ENCODE data around the gene NAV2. TPM values are rescaled to one million over a fixed set of nuclear protein-coding genes. Genes with fewer than 3 reads are reported as not detected.

NAV2 gene
- total RNA-seq, 1 experiment from 2014 or later, result 2.1 TPM

DNA sequence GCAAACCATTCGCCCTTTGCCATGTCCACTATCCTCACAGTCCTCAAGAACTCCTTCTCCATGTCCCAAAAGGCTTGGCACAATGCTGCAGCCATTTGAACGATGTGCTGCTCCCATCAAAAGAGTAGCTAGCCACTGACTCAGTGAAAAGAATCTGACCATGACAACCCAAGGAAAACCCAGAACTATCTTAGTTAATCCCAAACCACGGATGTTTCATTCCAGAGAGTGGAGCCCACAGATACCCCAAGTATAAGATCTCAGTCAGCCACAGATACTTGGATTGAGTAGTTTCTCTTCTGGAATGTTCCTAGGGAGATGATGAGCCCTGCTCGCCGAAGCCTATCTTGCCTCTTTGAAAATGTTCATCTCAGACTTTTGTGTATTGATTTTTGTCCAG, 176.9 kb downstream of the NAV2 start:
- intact Hi-C loops (cut with micrococcal nuclease), result no loop called here
- no peak overlapping the region for H3K9ac ChIP-seq (ENCODE audit: low read length)
- peaks cover 17 to 37% of the 10 kb centered on the region in 2 experiments for H3K4me1 ChIP-seq (ENCODE audit: control insufficient read depth in 1 of 2, insufficient read depth in 2 of 2, low read length in 2 of 2)
- DNase-seq (ENCODE audit: low read depth, low spot score) (no peak), ATAC-seq (no peak)
- POLR2A ChIA-PET, result no interaction called here
- H3K79me2 ChIP-seq (ENCODE audit: insufficient read depth, low read length), result no peaks in the 10 kb centered on the region
- H3K4me3 ChIP-seq (replicated peaks in 1 of 2; ENCODE audit: low read depth in 1 of 2, low read length in 2 of 2), result no peak overlapping the region
- no peak overlapping the region for H3K27ac ChIP-seq (ENCODE audit: low read depth, low read length)
- no peaks in the 10 kb centered on the region for H4K20me1 ChIP-seq (ENCODE audit: insufficient read depth)
- no peaks in the 10 kb centered on the region for H3K36me3 ChIP-seq (ENCODE audit: control insufficient read depth in 1 of 2, insufficient read depth in 2 of 2, low read length in 2 of 2)
- H3K4me2 ChIP-seq (ENCODE audit: low read length), result peak overlapping the region; percentile 53; the same call in 1 of the 2 replicates
- CTCF ChIA-PET, result no interaction called here
- no peaks in the 10 kb centered on the region for H3K9me3 ChIP-seq (ENCODE audit: control insufficient read depth in 1 of 2, insufficient read depth in 1 of 2, low read depth in 1 of 2, low read length in 2 of 2)
- no peaks in the 10 kb centered on the region; the same call in 1 of the 2 replicates for H3K9me2 ChIP-seq (ENCODE audit: insufficient read depth)
- no TSS peak for BruUV-seq (replicated peaks)
- TF ChIP-seq CEBPB (IDR thresholded peaks at IDR 0.05; ENCODE audit: low read depth) (no peak), POLR2AphosphoS5 (IDR thresholded peaks at IDR 0.05; ENCODE audit: low read depth, low read length) (no peak), SIN3A (IDR thresholded peaks at IDR 0.05; ENCODE audit: low read depth) (no peak), SP1 (IDR thresholded peaks at IDR 0.05; ENCODE audit: low read depth) (no peak), FOSL1 (IDR thresholded peaks at IDR 0.05; ENCODE audit: low read depth) (no peak), SRF (IDR thresholded peaks at IDR 0.05; ENCODE audit: low read depth) (no peak), POLR2A (IDR thresholded peaks at IDR 0.05; ENCODE audit: borderline replicate concordance, extremely low read depth, insufficient read depth, insufficient read length) (no peak)
- TF ChIP-seq, protein P1, sequence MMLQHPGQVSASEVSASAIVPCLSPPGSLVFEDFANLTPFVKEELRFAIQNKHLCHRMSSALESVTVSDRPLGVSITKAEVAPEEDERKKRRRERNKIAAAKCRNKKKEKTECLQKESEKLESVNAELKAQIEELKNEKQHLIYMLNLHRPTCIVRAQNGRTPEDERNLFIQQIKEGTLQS (IDR thresholded peaks at IDR 0.05), result no peak
- TF ChIP-seq, protein P2, sequence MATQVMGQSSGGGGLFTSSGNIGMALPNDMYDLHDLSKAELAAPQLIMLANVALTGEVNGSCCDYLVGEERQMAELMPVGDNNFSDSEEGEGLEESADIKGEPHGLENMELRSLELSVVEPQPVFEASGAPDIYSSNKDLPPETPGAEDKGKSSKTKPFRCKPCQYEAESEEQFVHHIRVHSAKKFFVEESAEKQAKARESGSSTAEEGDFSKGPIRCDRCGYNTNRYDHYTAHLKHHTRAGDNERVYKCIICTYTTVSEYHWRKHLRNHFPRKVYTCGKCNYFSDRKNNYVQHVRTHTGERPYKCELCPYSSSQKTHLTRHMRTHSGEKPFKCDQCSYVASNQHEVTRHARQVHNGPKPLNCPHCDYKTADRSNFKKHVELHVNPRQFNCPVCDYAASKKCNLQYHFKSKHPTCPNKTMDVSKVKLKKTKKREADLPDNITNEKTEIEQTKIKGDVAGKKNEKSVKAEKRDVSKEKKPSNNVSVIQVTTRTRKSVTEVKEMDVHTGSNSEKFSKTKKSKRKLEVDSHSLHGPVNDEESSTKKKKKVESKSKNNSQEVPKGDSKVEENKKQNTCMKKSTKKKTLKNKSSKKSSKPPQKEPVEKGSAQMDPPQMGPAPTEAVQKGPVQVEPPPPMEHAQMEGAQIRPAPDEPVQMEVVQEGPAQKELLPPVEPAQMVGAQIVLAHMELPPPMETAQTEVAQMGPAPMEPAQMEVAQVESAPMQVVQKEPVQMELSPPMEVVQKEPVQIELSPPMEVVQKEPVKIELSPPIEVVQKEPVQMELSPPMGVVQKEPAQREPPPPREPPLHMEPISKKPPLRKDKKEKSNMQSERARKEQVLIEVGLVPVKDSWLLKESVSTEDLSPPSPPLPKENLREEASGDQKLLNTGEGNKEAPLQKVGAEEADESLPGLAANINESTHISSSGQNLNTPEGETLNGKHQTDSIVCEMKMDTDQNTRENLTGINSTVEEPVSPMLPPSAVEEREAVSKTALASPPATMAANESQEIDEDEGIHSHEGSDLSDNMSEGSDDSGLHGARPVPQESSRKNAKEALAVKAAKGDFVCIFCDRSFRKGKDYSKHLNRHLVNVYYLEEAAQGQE (IDR thresholded peaks at IDR 0.05; ENCODE audit: low read depth), result no peak
- RAD21 ChIA-PET (ENCODE audit: low non-redundant PET in 1 of 2, low total read pairs in 2 of 2, uncharacterized antibody in 2 of 2, unreplicated experiment in 2 of 2), result no interaction called here
- no peak overlapping the region for H2AFZ ChIP-seq (ENCODE audit: low read depth, low read length, poor library complexity, severe bottlenecking)
- H3K27me3 ChIP-seq (ENCODE audit: insufficient read depth, low read length), result no peaks in the 10 kb centered on the region

Data from HCT116 (cell line).